Lower lobe of right lung (tissue), 2 donors: Measurements from ENCODE around the gene TMEM150B. TPM values are rescaled to one million over a fixed set of nuclear protein-coding genes. Genes with fewer than 3 reads are reported as not detected.

Source experiments
- ATAC-seq, 2 donors: fragments of 200-7000 bp; cut with Tn5 transposase; one replicate each; pipeline ENCODE4 v1.9.1; 2020 to 2022; ENCODE audit warnings: mild to moderate bottlenecking in 2 of 2, moderate library complexity in 2 of 2
- DNase-seq: peaks from one replicate; pipeline ENCODE4 v3.0.0-alpha.2; 2020
- H3K27ac ChIP-seq: fragments of 200-600 bp; one replicate; pipeline ENCODE4 v1.8.0; 2022
- H3K27me3 ChIP-seq: fragments of 200-600 bp; one replicate; pipeline ENCODE4 v1.8.0; 2022; ENCODE audit warnings: low read depth
- H3K36me3 ChIP-seq: fragments of 200-600 bp; one replicate; pipeline ENCODE4 v1.8.0; 2022; ENCODE audit warnings: mild to moderate bottlenecking
- H3K4me1 ChIP-seq: fragments of 200-600 bp; one replicate; pipeline ENCODE4 v1.8.0; 2022
- H3K4me3 ChIP-seq: fragments of 200-600 bp; one replicate; pipeline ENCODE4 v1.8.0; 2022; ENCODE audit warnings: mild to moderate bottlenecking
- H3K9me3 ChIP-seq: fragments of 200-600 bp; one replicate; pipeline ENCODE4 v1.8.0; 2022
- intact Hi-C: fragments of 100-400 bp; cut with DNase I; formaldehyde crosslinking; loops from one replicate; pipeline ENCODE4 v1.11.0; 2022
- total RNA-seq: library from RNA; stranded (reverse); fragmentation: NEBNext Ultra II Directional; extraction: Animal tissue kit (Norgen Biotek cat#: 25700); gene quantifications from one replicate; pipeline ENCODE4 v1.2.1, GENCODE V29; 2021
- TF ChIP-seq, protein P1 (sequence below): fragments of 200-600 bp; IDR thresholded peaks from one replicate; pipeline ENCODE4 v1.8.0; 2022; ENCODE audit warnings: antibody characterized with exemption, mild to moderate bottlenecking
- donor health status: DM: no; HTN: yes; CAD: no; lungs with severe emphysema.

TMEM150B gene
- total RNA-seq, 1 donor from 2014 or later, result 45.5 TPM

DNA sequence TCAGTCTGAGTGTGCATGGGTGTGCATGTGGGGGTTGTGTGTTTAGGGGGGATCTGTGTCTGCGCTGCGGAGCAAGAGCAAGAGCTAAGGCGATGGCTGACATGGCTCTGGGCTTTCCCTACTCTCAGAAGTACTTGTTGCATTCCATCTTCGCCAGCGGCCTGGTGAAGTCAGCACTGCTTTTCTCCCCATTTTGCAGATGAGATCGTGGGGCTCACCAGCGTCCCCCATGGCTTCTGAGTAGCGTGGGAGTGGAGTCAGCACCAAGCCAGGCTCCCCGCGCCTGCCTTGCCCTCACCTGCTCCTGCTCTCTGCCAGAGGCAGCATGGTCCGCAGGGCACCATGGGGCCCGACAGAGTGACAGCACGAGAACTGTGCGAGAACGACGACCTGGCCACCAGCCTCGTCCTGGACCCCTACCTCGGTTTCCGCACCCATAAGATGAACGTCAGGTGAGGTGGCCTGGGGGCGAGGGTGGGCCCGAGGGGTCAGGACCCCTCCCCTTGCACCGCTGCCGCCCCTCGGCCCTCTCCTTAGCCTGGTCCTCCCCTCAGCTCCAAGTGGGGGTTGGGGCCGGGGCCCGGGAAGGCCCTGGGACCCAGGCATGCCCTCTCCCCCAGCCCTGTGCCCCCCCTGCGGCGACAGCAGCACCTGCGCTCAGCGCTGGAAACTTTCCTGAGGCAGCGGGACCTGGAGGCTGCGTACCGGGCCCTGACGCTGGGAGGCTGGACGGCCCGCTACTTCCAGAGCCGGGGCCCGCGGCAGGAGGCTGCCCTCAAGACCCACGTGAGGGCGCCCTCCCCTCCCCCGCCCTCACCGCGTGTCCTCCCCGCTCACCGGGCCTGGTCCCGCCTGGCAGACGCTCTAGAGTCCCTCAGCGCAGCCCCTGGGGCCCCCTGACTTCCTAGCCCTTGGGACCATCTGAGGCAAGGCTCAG is 16.7 kb upstream of the TMEM150B start:
- no peaks in the 10 kb centered on the region for H3K27me3 ChIP-seq
- no peak overlapping the region for H3K27ac ChIP-seq
- no peak for ATAC-seq
- peaks cover 25% of the 10 kb centered on the region for H3K36me3 ChIP-seq
- DNase-seq, result no peak
- peak overlapping the region; percentile 64 for H3K4me3 ChIP-seq
- H3K4me1 ChIP-seq, result peaks cover 15% of the 10 kb centered on the region
- H3K9me3 ChIP-seq, result no peaks in the 10 kb centered on the region
- TF ChIP-seq, protein P1, sequence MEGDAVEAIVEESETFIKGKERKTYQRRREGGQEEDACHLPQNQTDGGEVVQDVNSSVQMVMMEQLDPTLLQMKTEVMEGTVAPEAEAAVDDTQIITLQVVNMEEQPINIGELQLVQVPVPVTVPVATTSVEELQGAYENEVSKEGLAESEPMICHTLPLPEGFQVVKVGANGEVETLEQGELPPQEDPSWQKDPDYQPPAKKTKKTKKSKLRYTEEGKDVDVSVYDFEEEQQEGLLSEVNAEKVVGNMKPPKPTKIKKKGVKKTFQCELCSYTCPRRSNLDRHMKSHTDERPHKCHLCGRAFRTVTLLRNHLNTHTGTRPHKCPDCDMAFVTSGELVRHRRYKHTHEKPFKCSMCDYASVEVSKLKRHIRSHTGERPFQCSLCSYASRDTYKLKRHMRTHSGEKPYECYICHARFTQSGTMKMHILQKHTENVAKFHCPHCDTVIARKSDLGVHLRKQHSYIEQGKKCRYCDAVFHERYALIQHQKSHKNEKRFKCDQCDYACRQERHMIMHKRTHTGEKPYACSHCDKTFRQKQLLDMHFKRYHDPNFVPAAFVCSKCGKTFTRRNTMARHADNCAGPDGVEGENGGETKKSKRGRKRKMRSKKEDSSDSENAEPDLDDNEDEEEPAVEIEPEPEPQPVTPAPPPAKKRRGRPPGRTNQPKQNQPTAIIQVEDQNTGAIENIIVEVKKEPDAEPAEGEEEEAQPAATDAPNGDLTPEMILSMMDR, result no peak
- intact Hi-C loops, result no loop called here

DNA sequence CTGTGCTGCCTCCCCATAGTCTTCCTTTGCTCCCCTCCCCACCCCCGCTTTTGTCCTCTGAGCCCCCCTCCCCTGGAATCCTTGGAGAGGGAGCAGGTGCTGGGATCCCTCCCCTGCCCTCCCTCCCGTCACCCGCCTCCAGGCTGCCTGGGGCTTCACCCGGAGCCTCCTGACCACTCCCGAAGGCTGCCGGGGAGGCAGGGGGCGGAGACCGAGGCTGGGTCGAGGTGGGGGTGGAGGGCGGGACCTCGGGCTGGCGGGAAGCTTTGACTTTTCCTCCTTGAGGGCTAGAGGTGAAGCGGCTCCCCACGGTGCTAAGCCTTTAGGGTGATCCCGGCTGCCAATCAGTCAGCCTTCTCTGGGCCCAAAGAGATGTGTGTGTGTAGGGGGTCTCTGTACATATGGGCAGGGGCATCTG is 16.0 kb upstream of the TMEM150B start:
- Histone ChIP-seq H3K27me3 (no peaks in the 10 kb centered on the region), H3K9me3 (no peaks in the 10 kb centered on the region), H3K36me3 (peaks cover 18% of the 10 kb centered on the region), H3K4me1 (peaks cover 15% of the 10 kb centered on the region), H3K27ac (no peak overlapping the region), H3K4me3 (peak overlapping the region; percentile 64)
- intact Hi-C loops, result no loop called here
- TF ChIP-seq, protein P1, result no peak
- ATAC-seq (peak; percentile 10 to 15), DNase-seq (peak; percentile 88)

DNA sequence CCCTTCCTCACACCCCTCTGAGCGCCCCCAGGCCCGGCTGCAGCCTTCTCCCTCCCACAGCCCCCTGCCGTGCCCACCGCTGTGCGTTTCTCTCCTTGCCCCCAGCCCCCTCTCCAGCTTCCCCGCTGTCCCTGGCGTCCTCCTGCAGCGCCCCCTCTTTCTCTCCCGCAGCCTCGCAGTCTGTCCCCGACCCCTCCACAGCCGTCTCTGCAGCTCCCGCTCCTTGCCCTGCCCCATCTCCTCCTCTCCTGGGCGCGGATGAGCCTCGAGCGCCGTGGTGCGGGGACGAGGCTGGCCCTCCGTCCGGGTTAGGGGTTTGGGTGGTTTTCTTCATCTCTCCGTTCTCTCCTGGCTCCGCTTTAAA is 15.6 kb upstream of the TMEM150B start:
- TF ChIP-seq, protein P1, result no peak
- H3K27me3 ChIP-seq, result no peaks in the 10 kb centered on the region
- peaks cover 18% of the 10 kb centered on the region for H3K36me3 ChIP-seq
- DNase-seq (no peak), ATAC-seq (no peak)
- H3K27ac ChIP-seq, result no peak overlapping the region
- peak overlapping the region; percentile 64 for H3K4me3 ChIP-seq
- H3K4me1 ChIP-seq, result peaks cover 15% of the 10 kb centered on the region
- no peaks in the 10 kb centered on the region for H3K9me3 ChIP-seq
- intact Hi-C loops, result no loop called here

DNA sequence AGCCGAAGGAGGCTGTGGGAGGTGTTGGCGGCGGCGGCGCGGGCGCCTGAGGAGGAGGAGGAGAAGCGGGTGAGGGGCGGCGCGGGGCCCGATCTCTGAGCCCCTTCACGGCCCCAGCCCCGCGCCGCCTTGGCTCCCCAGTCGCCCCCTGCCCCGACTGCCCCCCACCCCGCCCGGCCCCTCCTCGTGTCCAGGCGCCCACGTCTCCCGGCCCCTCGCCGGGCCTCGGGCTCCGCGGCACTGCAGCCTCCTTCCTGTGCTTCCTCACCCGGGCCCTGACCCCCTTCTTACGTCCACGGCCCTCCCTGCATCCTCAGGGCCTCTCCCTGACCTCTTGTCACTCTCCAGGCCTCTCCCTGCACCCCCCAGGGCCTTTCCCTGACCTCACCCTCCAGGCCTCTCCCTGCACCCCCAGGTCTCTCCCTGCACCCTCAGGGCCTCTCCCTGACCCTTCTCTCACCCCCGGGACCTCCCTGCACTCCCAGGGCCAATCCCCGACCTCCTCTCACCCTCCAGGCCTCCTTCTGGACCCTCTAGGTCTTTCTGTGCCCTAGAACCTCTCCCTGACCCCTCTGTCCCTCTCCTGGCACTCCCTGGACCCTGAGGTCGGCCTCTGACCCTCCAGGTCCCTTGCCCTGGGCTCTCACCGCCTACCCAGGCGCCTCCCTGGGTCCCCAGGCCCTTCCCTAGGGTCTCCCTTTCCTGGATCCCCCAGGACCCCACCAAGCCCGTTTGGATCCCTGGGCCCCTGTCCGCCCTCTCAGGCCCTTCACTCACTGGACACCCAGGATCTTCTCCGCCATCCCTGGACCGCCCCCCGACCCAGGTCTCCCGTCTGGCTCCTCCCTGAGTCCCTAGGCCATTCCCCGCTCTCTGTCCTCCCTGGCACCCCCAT is 15.0 kb upstream of the TMEM150B start:
- DNase-seq, result peak; percentile 66
- Histone ChIP-seq H3K27ac (peak overlapping the region; percentile 94), H3K27me3 (no peaks in the 10 kb centered on the region), H3K36me3 (peaks cover 18% of the 10 kb centered on the region), H3K4me1 (peaks cover 15% of the 10 kb centered on the region), H3K4me3 (peak overlapping the region; percentile 64), H3K9me3 (no peaks in the 10 kb centered on the region)
- peak; percentile 0 for ATAC-seq
- TF ChIP-seq, protein P1, result no peak
- intact Hi-C loops, result no loop called here

DNA sequence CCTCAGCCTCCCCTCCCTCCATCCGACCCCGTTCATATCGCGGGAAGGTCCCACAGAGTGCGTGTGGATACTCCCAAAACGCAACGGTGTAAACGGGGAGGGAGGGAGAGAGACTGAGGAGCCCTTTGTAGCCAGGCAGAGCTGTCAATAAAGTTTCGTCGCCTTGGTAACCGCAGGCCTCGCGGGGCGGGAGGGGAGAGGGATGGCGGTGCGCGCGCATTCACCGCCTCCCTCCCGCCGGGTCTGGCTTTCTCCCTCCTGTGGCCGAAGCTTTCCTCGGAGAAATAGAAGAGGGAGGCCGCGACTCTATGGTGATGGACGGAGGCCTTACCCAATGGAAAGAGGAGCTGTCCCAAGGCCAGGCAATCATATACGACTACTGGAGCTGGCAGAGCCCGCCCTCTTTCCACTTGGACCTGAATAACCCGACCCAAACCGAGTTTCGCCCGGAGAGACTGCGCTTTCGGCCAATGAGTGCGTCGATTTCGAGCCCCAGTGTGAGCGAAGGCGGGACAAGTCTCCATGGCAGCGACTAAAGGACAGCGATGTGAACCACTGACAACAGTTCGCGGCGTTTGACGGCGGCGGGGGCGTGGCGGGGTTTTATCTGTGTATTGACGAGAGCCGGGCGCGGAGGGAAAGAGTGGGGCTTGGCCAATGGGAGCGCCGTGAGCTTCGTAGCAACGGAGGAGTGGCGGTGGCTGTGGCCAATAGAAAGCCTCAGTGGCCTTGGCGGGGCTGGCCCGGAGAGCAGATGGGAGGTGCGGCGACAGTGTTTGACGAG is 14.2 kb upstream of the TMEM150B start, which contains the start of gene KMT5C:
Gene KMT5C (plus strand): TSS at position 772 of the 784 bp plus-strand sequence. CDS start 2,061 bp downstream, outside the sequence.
- Histone ChIP-seq H3K9me3 (no peaks in the 10 kb centered on the region), H3K36me3 (peaks cover 18% of the 10 kb centered on the region), H3K27ac (peak within 1 kb of the TSS; percentile 94), H3K4me3 (peak within 1 kb of the TSS; percentile 64), H3K4me1 (peaks cover 15% of the 10 kb centered on the region), H3K27me3 (peaks cover 7% of the 10 kb centered on the region)
- TF ChIP-seq, protein P1, result peak; percentile 37
- peak; percentile 100 for DNase-seq
- peak; percentile 93 to 95 for ATAC-seq
- intact Hi-C loops, result no loop called here
